Fibroblast of skin of right biceps (primary cell): ENCODE results near the gene FOXM1.

Experiments
- DNase-seq: peaks from one replicate; pipeline ENCODE4 v3.0.0-alpha.2; 2013

FOXM1 gene

GRCh38 chr12:2877047-2877952, at the start of gene FOXM1, which contains the start of gene RHNO1:
TSS of gene FOXM1 (minus strand) at chr12:2877174. CDS start at chr12:2874478, 2,696 bp downstream.
TSS of gene RHNO1 (plus strand) at chr12:2877223. CDS start at chr12:2885367, 8,144 bp downstream.
- DNase-seq, result peak; percentile 89

GRCh38 chr12:2925322-2925995, 48.5 kb upstream of the FOXM1 start:
- DNase-seq, result peak; percentile 30

GRCh38 chr12:2924019-2924418, 47.0 kb upstream of the FOXM1 start:
- DNase-seq, result peak; percentile 42

GRCh38 chr12:2923057-2923456, 46.1 kb upstream of the FOXM1 start:
- DNase-seq, result no peak

- peak; percentile 56 for DNase-seq
Observed at GRCh38 chr12:2922329-2922728, 45.4 kb upstream of the FOXM1 start.

- DNase-seq, result no peak
Observed at GRCh38 chr12:2919249-2919648, 42.3 kb upstream of the FOXM1 start.

- DNase-seq, result no peak
Observed at GRCh38 chr12:2912216-2912575, 35.2 kb upstream of the FOXM1 start.

GRCh38 chr12:2904260-2904659, 27.3 kb upstream of the FOXM1 start:
- no peak for DNase-seq

GRCh38 chr12:2902272-2902880, 25.4 kb upstream of the FOXM1 start:
- DNase-seq, result no peak

GRCh38 chr12:2900642-2901041, 23.7 kb upstream of the FOXM1 start:
- DNase-seq, result no peak

- no peak for DNase-seq
Observed at GRCh38 chr12:2897418-2897817, 20.4 kb upstream of the FOXM1 start.

GRCh38 chr12:2895511-2895910, 18.5 kb upstream of the FOXM1 start:
- DNase-seq, result peak; percentile 37

- DNase-seq, result peak; percentile 51
Observed at GRCh38 chr12:2895051-2895451, 18.1 kb upstream of the FOXM1 start.

GRCh38 chr12:2893007-2893406, 16.0 kb upstream of the FOXM1 start:
- peak; percentile 88 for DNase-seq

GRCh38 chr12:2892246-2892645, 15.3 kb upstream of the FOXM1 start:
- DNase-seq, result peak; percentile 69

GRCh38 chr12:2891240-2892053, 14.5 kb upstream of the FOXM1 start:
- DNase-seq, result peak; percentile 71

GRCh38 chr12:2890388-2891239, 13.6 kb upstream of the FOXM1 start, which contains the start of gene TULP3:
TSS of gene TULP3 (plus strand) at chr12:2890891. CDS start at chr12:2890948, 57 bp downstream.
- DNase-seq, result peak; percentile 98

- no peak for DNase-seq
Observed at GRCh38 chr12:2890001-2890387, 13.0 kb upstream of the FOXM1 start.

GRCh38 chr12:2886768-2887450, 9.9 kb upstream of the FOXM1 start:
- no peak for DNase-seq

GRCh38 chr12:2884810-2885209, 7.8 kb upstream of the FOXM1 start:
- DNase-seq, result no peak

GRCh38 chr12:2879853-2880252, 2.9 kb upstream of the FOXM1 start:
- DNase-seq, result no peak
